Measurements from ENCODE around the gene BEST1.
A peak's percentile ranks its signal among the peaks of the same experiment; 100 is the strongest.

The BEST1 gene

DNA sequence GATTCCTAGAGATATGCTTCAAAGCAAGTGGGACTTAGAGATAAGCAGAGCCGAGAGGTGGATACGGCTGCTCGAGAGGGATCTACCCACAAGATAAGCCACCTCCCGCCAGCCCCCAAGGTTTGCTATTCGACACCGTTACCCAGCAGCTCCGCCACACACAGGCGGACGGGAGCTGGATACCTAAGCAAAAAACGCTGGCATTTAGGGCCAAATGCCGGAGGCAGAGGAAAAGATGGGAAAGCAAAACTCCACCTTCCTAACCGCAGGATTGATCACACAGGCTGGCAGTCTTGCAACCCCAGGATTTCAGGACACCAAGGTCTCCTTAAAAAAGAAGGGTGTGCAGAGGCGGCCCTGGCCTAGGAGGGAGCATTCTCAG lies 16.6 kb downstream of the BEST1 start:
- H3K4me3 ChIP-seq (ENCODE audit: low read length) = peak overlapping the region; percentile 96
- TF ChIP-seq, protein P1, sequence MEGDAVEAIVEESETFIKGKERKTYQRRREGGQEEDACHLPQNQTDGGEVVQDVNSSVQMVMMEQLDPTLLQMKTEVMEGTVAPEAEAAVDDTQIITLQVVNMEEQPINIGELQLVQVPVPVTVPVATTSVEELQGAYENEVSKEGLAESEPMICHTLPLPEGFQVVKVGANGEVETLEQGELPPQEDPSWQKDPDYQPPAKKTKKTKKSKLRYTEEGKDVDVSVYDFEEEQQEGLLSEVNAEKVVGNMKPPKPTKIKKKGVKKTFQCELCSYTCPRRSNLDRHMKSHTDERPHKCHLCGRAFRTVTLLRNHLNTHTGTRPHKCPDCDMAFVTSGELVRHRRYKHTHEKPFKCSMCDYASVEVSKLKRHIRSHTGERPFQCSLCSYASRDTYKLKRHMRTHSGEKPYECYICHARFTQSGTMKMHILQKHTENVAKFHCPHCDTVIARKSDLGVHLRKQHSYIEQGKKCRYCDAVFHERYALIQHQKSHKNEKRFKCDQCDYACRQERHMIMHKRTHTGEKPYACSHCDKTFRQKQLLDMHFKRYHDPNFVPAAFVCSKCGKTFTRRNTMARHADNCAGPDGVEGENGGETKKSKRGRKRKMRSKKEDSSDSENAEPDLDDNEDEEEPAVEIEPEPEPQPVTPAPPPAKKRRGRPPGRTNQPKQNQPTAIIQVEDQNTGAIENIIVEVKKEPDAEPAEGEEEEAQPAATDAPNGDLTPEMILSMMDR (IDR thresholded peaks at IDR 0.05; ENCODE audit: insufficient read depth, low read depth, low read length, missing control alignments) = no peak
- DNase-seq (ENCODE audit: low read depth) = no peak

DNA sequence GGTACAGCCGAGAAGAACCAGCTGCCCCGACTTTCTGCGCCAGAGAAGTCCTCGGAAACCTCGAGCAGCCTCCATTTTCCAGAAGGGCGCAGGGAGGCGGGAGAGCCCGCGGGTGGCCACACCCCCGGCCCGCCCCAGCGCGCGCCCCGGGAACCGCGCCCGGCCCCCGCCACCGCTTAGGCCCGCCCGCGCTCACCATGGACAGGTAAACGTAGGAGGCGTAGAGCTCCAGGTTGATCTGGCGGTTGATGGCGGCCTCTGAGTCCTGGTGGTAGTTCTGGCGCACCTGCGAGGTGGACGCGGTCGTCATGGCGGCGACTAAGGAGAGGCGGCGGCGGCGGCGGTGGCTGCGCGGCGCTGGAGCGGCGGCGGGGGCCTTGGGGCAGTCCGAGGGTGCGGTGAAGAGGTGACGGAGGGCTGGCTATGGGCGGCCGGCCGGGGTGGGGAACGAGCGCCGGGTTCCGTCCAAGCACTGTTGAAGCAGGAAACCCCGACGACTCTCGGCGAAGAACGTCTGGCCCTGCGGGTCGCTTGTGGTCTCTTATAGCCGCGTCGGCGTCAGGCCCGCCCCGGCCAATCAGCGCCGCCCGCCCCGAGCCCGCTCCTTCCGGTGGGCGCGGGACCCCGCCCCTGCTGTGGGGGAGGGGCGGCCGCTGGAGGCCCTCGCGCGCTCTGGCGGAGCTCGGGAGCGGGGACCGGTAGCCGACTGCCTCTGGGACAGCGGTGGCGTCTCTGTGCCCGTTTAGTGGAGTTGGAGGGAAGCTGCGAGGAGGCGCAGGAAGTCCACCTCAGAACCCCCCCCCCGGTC lies 17.2 kb downstream of the BEST1 start, which contains the start of gene FTH1:
Gene FTH1 (minus strand): TSS at position 519 of the 808 bp plus-strand sequence. CDS start 209 bp downstream, at position 310.
- TF ChIP-seq, protein P1 (IDR thresholded peaks at IDR 0.05; ENCODE audit: insufficient read depth, low read depth, low read length, missing control alignments) = no peak
- DNase-seq (ENCODE audit: low read depth) = peak; percentile 88
- peak within 1 kb of the TSS; percentile 96 for H3K4me3 ChIP-seq (ENCODE audit: low read length)

DNA sequence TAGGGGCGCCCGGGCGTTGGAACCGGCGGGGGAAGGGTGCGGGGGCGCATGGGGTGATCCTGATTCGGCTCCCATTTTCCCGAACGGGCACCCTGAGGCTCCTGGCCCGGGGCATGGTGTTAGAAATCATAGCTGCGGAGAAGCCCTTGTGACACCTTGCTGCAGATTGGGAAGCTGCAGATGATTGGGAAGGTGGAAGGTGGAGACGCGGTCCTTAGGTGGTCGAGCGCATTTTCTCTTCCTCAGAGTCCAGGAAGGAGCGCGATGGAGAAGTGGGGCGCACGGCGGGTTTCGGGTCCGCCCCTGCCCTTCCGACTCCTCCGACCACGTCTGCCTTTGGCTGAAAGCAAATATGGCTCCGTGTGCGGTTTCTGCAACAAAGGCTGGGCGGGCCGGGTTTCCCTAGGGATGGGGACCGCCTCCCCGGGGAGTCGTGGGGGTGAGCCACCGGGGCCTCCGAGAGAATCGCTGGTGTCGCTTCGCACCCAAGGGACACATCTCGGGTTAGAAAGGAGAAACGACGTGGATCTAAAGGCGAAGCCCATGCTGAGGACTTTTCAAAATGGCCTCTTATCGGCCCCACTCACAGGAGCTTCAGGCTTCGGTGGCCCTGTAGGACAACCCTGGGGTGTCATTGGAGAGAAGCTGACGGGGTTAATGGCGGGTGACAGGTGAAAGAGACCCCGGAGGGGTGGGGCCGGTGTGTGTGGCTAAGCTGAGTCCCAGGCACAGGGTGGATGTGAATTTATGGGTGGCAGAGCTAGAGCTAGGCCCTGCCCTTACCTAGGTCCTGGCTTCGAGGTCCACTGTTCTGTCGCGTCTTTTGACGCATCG lies 18.0 kb downstream of the BEST1 start:
- DNase-seq (ENCODE audit: low read depth) = peak; percentile 40
- H3K4me3 ChIP-seq (ENCODE audit: low read length) = peak overlapping the region; percentile 96
- TF ChIP-seq, protein P1 (IDR thresholded peaks at IDR 0.05; ENCODE audit: insufficient read depth, low read depth, low read length, missing control alignments) = no peak

DNA sequence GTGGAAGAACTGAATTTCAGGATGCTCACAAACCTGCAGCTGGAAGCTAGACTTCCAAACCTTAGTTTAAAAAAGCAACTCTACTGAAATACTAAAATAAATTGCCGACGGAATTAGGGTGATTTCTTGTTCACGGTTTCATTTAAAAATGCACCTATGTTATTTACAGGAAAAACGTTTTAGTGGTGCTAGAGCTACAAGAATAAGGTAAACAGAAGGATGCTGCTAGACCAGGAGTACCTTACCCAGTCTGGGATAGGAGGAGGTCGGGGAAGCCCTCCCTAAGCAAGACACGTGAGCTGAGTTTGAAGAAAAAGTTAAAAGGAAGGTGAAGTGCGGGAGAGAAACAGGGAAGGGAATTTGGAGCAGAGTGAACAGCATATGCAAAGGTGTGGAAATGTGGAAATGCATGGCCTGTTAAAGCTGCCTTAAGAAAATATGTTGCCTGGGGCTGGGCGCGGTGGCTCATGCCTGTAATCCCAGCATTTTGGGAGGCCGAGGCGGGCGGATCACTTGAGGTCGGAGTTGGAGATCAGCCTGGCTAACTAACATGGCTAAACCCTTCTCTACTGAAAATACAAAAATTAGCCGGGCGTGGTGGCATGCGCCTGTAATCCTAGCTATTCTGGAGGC lies 18.7 kb downstream of the BEST1 start:
- H3K4me3 ChIP-seq (ENCODE audit: low read length) = peak overlapping the region; percentile 96
- DNase-seq (ENCODE audit: low read depth) = peak; percentile 31

DNA sequence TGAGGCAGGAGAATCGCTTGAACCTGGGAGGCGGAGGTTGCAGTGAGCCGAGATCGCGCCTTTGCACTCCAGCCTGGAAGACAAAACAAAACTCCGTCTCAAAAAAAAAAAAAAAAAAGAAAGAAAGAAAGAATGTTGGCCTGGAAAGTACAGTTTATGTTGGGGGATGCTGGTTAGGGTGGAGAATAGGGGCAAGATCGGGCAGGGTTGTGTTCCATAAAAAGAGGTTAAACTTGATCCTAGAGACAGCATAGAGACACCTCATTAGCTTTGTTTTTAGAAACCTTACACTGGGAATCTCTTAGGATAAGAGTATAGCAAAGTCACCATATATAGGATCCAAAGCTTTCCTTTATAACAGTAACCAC lies 19.2 kb downstream of the BEST1 start:
- DNase-seq (ENCODE audit: low read depth) = peak; percentile 30
- TF ChIP-seq, protein P1 (IDR thresholded peaks at IDR 0.05; ENCODE audit: insufficient read depth, low read depth, low read length, missing control alignments) = no peak

More for the DNA sequence above, 18.7 kb downstream of the BEST1 start:
- TF ChIP-seq, protein P1 (IDR thresholded peaks at IDR 0.05; ENCODE audit: insufficient read depth, low read depth, low read length, missing control alignments) = no peak

DNA sequence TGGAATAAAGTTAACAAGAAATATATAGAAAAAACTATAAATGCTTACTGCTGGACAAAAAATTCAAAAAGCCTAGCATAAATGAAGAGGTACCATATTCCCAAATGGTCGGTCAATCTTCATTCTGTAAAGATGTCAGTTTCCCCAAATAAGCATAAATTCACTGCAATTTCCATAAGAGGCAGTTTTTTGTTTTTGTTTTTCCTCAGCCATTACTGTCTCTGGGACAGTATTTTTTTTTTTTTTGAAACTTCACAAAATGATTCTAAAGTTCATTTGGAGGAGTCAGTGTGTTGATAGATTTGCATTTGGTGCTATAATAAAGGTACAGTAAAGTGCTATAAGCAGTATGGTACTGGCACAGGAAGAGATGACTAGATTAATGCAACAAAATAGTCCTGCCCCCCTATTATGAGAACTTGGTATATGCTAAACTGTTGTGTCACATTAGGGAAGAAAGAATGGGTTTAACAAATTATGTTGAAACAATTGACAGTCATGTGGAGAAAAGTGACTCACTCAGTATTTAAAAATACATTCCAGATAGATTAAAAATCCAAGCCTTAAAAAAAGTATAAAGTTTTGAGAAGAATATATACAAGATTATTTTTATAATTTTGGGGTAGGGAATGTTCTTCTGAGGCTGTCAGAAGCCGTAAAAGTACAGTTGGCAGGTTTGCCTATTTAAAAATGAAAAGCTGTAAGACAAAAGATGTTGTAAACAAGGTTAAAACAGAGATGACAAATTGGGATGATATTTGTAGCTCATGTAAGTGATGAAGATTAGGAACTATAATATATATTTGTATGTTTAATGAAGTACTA lies 19.9 kb downstream of the BEST1 start:
- TF ChIP-seq, protein P1 (IDR thresholded peaks at IDR 0.05; ENCODE audit: insufficient read depth, low read depth, low read length, missing control alignments) = no peak
- peak; percentile 89 for DNase-seq (ENCODE audit: low read depth)
- H3K4me3 ChIP-seq (ENCODE audit: low read length) = no peak overlapping the region

More for the DNA sequence above, 19.2 kb downstream of the BEST1 start:
- H3K4me3 ChIP-seq (ENCODE audit: low read length) = no peak overlapping the region
